Kidney (tissue), 14 donors: ENCODE data around the gene PUS7L. TPM values are rescaled to one million over a fixed set of nuclear protein-coding genes. Genes with fewer than 3 reads are reported as not detected.
A peak's percentile ranks its signal among the peaks of the same experiment; 100 is the strongest.
"Not testable (repeated sequence)": the region's sequence is repeated elsewhere in the genome, so short reads cannot be mapped to it uniquely, and the experiment has no call there.

Experiments
- DNase-seq, 5 donors: peaks; one replicate each; pipeline ENCODE4 v3.0.0-alpha.2; 2013 to 2020
- FAIRE-seq: peaks from 2 replicates; lab custom pipeline; 2012; peaks lifted over from hg19 to GRCh38; lab: Jason Lieb, UNC
- H3K27ac ChIP-seq, 2 donors: one replicate each; pipeline ENCODE4 v1.7.0; 2013; ENCODE audit warnings: low read depth in 2 of 2, low read length in 2 of 2, inconsistent platforms in 1 of 2
- H3K27me3 ChIP-seq: one replicate; pipeline ENCODE4 v1.7.1; 2013; ENCODE audit warnings: low read length, inconsistent platforms; ENCODE audit not compliant: control insufficient read depth, insufficient read depth
- H3K36me3 ChIP-seq, 3 donors: one replicate each; pipeline versions ENCODE4 v1.7.0 to v1.7.1; 2013; ENCODE audit warnings: low read length in 3 of 3, control low read depth in 1 of 3, inconsistent platforms in 1 of 3; ENCODE audit not compliant: insufficient read depth in 3 of 3, control insufficient read depth in 2 of 3
- H3K4me1 ChIP-seq, 3 donors: one replicate each; pipeline versions ENCODE4 v1.7.0 to v1.7.1; 2013; ENCODE audit warnings: low read length in 3 of 3, inconsistent platforms in 1 of 3, low read depth in 1 of 3; ENCODE audit not compliant: control insufficient read depth in 2 of 3, insufficient read depth in 2 of 3
- H3K4me3 ChIP-seq, 3 donors: one replicate each; pipeline versions ENCODE4 v1.7.0 to v1.8.1; 2013; ENCODE audit warnings: low read length in 3 of 3, control low read depth in 1 of 3, inconsistent platforms in 1 of 3
- H3K9ac ChIP-seq, 3 donors: one replicate each; pipeline versions ENCODE4 v1.7.0 to v1.7.1; 2013; ENCODE audit warnings: low read length in 3 of 3, control low read depth in 1 of 3, inconsistent platforms in 1 of 3
- H3K9me3 ChIP-seq, 3 donors: one replicate each; pipeline versions ENCODE4 v1.7.0 to v1.7.1; 2013; ENCODE audit warnings: low read length in 3 of 3, control low read depth in 1 of 3, inconsistent platforms in 1 of 3; ENCODE audit not compliant: control insufficient read depth in 2 of 3, insufficient read depth in 1 of 3
- CTCF ChIP-seq: IDR thresholded peaks from 3 replicates; pipeline ENCODE4 v1.5.1; 2012; ENCODE audit warnings: mild to moderate bottlenecking, moderate library complexity, borderline replicate concordance; ENCODE audit not compliant: insufficient read depth; ENCODE audit errors: extremely low read depth
- intact Hi-C: fragments of 100-400 bp; cut with DNase I; formaldehyde crosslinking; loops from one replicate; pipeline ENCODE4 v1.11.1; 2022
- polyA plus RNA-seq: library from polyadenylated mRNA; stranded (reverse); fragments of 350-450 nt; fragmentation: Illumina TruSeq; extraction: RNeasy Lipid Tissue Mini Kit (QIAGEN cat#74804); gene quantifications from one replicate; pipeline ENCODE4 v1.2.3, GENCODE V29; 2014; ENCODE audit warnings: low read depth, low replicate concordance; ENCODE audit not compliant: insufficient read depth
- total RNA-seq: library from RNA; stranded (reverse); fragmentation: NEBNext Ultra II Directional; extraction: Animal tissue kit (Norgen Biotek cat#: 25700); gene quantifications from one replicate; pipeline ENCODE4 v1.2.1, GENCODE V29; 2021
- donor health status: control.
- donor health status: control.
- donor health status: control.
- donor health status: control.
- donor health status: control.
- donor health status: DM: yes; HTN: yes; CAD: no.
- donor health status: Normal renal cell carcinoma (clear cell type).

PUS7L gene
- total and polyA plus RNA-seq, 2 donors from 2014 or later = 1.8 to 14.5 TPM

- intact Hi-C loops = no loop called here
- no peaks in the 10 kb centered on the region for H3K9me3 ChIP-seq
- no peak overlapping the region for H3K27ac ChIP-seq
- no peak overlapping the region for H3K4me3 ChIP-seq
- DNase-seq (peak in 1 of 5 donors; percentile 6), FAIRE-seq (peak; percentile 85)
- peaks cover 0 to 2% (median 0%) of the 10 kb centered on the region in 3 donors for H3K36me3 ChIP-seq
- H3K27me3 ChIP-seq = no peaks in the 10 kb centered on the region
- no peaks in the 10 kb centered on the region for H3K4me1 ChIP-seq
- no peak overlapping the region for H3K9ac ChIP-seq
- TF ChIP-seq CTCF = no peak
Measured at GRCh38 chr12:43728117-43728516, 30.5 kb downstream of the PUS7L start.

- DNase-seq (no peak), FAIRE-seq (no peak)
- Histone ChIP-seq H3K36me3 (no peaks in the 10 kb centered on the region), H3K9ac (no peak overlapping the region), H3K4me1 (no peaks in the 10 kb centered on the region), H3K27ac (no peak overlapping the region), H3K9me3 (no peaks in the 10 kb centered on the region), H3K27me3 (no peaks in the 10 kb centered on the region), H3K4me3 (no peak overlapping the region)
- intact Hi-C loops = no loop called here
- TF ChIP-seq CTCF = no peak
Measured at GRCh38 chr12:43723134-43723533, 35.5 kb downstream of the PUS7L start.

- Histone ChIP-seq H3K36me3 (no peaks in the 10 kb centered on the region), H3K9me3 (no peaks in the 10 kb centered on the region), H3K27ac (no peak overlapping the region), H3K27me3 (no peaks in the 10 kb centered on the region), H3K4me1 (no peaks in the 10 kb centered on the region), H3K4me3 (no peak overlapping the region), H3K9ac (no peak overlapping the region)
- DNase-seq (no peak), FAIRE-seq (no peak)
- no peak for TF ChIP-seq CTCF
- intact Hi-C loops = no loop called here
Measured at GRCh38 chr12:43722621-43723020, 36.0 kb downstream of the PUS7L start.

- DNase-seq = no peak
- intact Hi-C loops = no loop called here
- Histone ChIP-seq H3K27me3 (no peaks in the 10 kb centered on the region), H3K36me3 (no peaks in the 10 kb centered on the region), H3K4me1 (no peaks in the 10 kb centered on the region), H3K9ac (no peak overlapping the region), H3K27ac (no peak overlapping the region), H3K9me3 (peaks cover 0 to 2% (median 0%) of the 10 kb centered on the region in 3 donors), H3K4me3 (no peak overlapping the region)
- TF ChIP-seq CTCF = no peak
- no peak for FAIRE-seq
Measured at GRCh38 chr12:43711348-43711747, 47.2 kb downstream of the PUS7L start.

- H3K9me3 ChIP-seq, H3K27ac ChIP-seq, DNase-seq, H3K4me3 ChIP-seq, FAIRE-seq, H3K4me1 ChIP-seq, H3K9ac ChIP-seq, intact Hi-C loops, H3K27me3 ChIP-seq, H3K36me3 ChIP-seq: not testable (repeated sequence)
Measured at GRCh38 chr12:43703772-43704171, 54.8 kb downstream of the PUS7L start.
